B cell (primary cell): ENCODE data around the gene HMCN1. TPM values are rescaled to one million over a fixed set of nuclear protein-coding genes. Genes with fewer than 3 reads are reported as not detected.

Experiments used
- ATAC-seq: fragments of 200-7000 bp; cut with Tn5 transposase; one replicate; pipeline ENCODE4 v1.10.0; 2021; ENCODE audit warnings: low read depth, mild to moderate bottlenecking, moderate number of reproducible peaks, moderate library complexity
- CTCF ChIA-PET: fragments of 350-600 bp; sonication (Branson Sonifier 250); formaldehyde crosslinking; loops from one replicate; lab custom pipeline; 2021; ENCODE audit warnings: antibody characterized with exemption, inconsistent platforms; lab: Charles Lee
- POLR2A ChIA-PET: fragments of 350-600 bp; sonication (Branson Sonifier 250); formaldehyde crosslinking; loops from one replicate; lab custom pipeline; 2021; ENCODE audit warnings: antibody characterized with exemption; lab: Charles Lee
- DNase-seq: peaks from one replicate; pipeline ENCODE4 v3.0.0; 2013
- H2AFZ ChIP-seq: 2 replicates; pipeline ENCODE4 v1.6.1; 2012; ENCODE audit warnings: mild to moderate bottlenecking, low read depth, low read length; ENCODE audit not compliant: insufficient read depth, poor library complexity, severe bottlenecking
- H3K27ac ChIP-seq, 2 donors: 1 replicate in 1 of 2; 2 replicates in 1 of 2; pipeline ENCODE4 v1.5.1; 2012 to 2013; ENCODE audit warnings: low read length in 2 of 2, mild to moderate bottlenecking in 2 of 2, moderate library complexity in 1 of 2
- H3K27me3 ChIP-seq, 4 experiments: fragments of 200-600 bp in 1 of 4; sonication (generic) in 1 of 4; replicated peaks in 1 of 4; 1 replicate in 2 of 4; 2 replicates in 2 of 4; pipeline versions ENCODE4 v1.6.1 to v1.7.0; 2013 to 2016; ENCODE audit warnings: low read length in 3 of 4, mild to moderate bottlenecking in 2 of 4, mixed read lengths in 1 of 4, moderate library complexity in 1 of 4; ENCODE audit not compliant: insufficient read depth in 4 of 4, control insufficient read depth in 3 of 4; ENCODE audit errors: control extremely low read depth in 1 of 4
- H3K36me3 ChIP-seq, 2 experiments: replicated peaks in 1 of 2; 1 replicate in 1 of 2; 2 replicates in 1 of 2; pipeline versions ENCODE4 v1.6.1 to v1.7.1; 2013; ENCODE audit warnings: low read length in 1 of 2; ENCODE audit not compliant: insufficient read depth in 2 of 2, control insufficient read depth in 1 of 2; ENCODE audit errors: control extremely low read depth in 1 of 2, extremely low read depth in 1 of 2
- H3K4me1 ChIP-seq, 2 donors: fragments of 200-600 bp in 1 of 2; sonication (generic) in 1 of 2; 1 replicate in 1 of 2; 2 replicates in 1 of 2; pipeline versions ENCODE4 v1.5.1 to v1.6.1; 2013 to 2017; ENCODE audit warnings: low read length in 2 of 2; ENCODE audit not compliant: control insufficient read depth in 2 of 2, insufficient read depth in 2 of 2
- H3K4me2 ChIP-seq: replicated peaks from 2 replicates; pipeline ENCODE3; 2012; ENCODE audit warnings: mild to moderate bottlenecking, low read depth, low read length; ENCODE audit not compliant: poor library complexity, severe bottlenecking
- H3K4me3 ChIP-seq, 5 experiments: fragments of 200-600 bp in 1 of 5; sonication (generic) in 1 of 5; 1 replicate in 3 of 5; 2 replicates in 2 of 5; pipeline versions ENCODE4 v1.5.1 to v1.7.0; 2011 to 2016; ENCODE audit warnings: low read length in 4 of 5, mild to moderate bottlenecking in 4 of 5, low read depth in 2 of 5, control low read depth in 1 of 5, moderate library complexity in 1 of 5; ENCODE audit not compliant: insufficient read depth in 1 of 5; ENCODE audit errors: control extremely low read depth in 1 of 5, extremely low read depth in 1 of 5
- H3K79me2 ChIP-seq: fragments of 200-600 bp; sonication (generic); one replicate; pipeline ENCODE4 v1.6.0; 2016; ENCODE audit warnings: low read length; ENCODE audit not compliant: control insufficient read depth, insufficient read depth
- H3K9ac ChIP-seq: fragments of 200-600 bp; sonication (generic); 2 replicates; pipeline ENCODE4 v1.6.1; 2017; ENCODE audit warnings: mild to moderate bottlenecking, low read length, moderate library complexity
- H3K9me3 ChIP-seq, 3 donors: one replicate each; pipeline versions ENCODE4 v1.6.1 to v1.7.1; 2013; ENCODE audit warnings: low read length in 2 of 3; ENCODE audit not compliant: control insufficient read depth in 2 of 3, insufficient read depth in 1 of 3; ENCODE audit errors: control extremely low read depth in 1 of 3
- H4K20me1 ChIP-seq: 2 replicates; pipeline ENCODE4 v1.6.0; 2012; ENCODE audit warnings: mild to moderate bottlenecking, low read length; ENCODE audit not compliant: insufficient read depth, control insufficient read depth, poor library complexity, severe bottlenecking
- H3K27ac Mint-ChIP-seq: one replicate; pipeline ENCODE4 v1.8.0; 2021; ENCODE audit warnings: mixed read lengths
- H3K27me3 Mint-ChIP-seq: one replicate; pipeline ENCODE4 v1.8.0; 2021; ENCODE audit warnings: mixed read lengths
- H3K4me1 Mint-ChIP-seq: one replicate; pipeline ENCODE4 v1.8.0; 2021; ENCODE audit warnings: mixed read lengths
- H3K4me3 Mint-ChIP-seq: one replicate; pipeline ENCODE4 v1.8.0; 2021; ENCODE audit warnings: mixed read lengths
- H3K9me3 Mint-ChIP-seq: one replicate; pipeline ENCODE4 v1.8.0; 2022; ENCODE audit warnings: mixed read lengths; ENCODE audit not compliant: insufficient read depth
- EZH2 ChIP-seq: IDR thresholded peaks from 2 replicates; pipeline ENCODE4 v1.6.1; 2012; ENCODE audit warnings: borderline replicate concordance, low read depth, mild to moderate bottlenecking, moderate library complexity, low read length; ENCODE audit not compliant: insufficient read depth, poor library complexity, severe bottlenecking
- WGBS: methylation state at CpG from one replicate; pipeline ENCODE4 v1.1.5; 2013; ENCODE audit warnings: missing lambda C conversion rate; ENCODE audit not compliant: insufficient coverage; 5-methylcytosine and 5-hydroxymethylcytosine counted together
- intact Hi-C: fragments of 100-400 bp; cut with micrococcal nuclease; formaldehyde crosslinking; loops from one replicate; pipeline ENCODE4 v1.10.0; 2022
- polyA plus RNA-seq: library from polyadenylated mRNA; depleted of rRNA; stranded (reverse); fragments of >200 nt; gene quantifications from 2 replicates; pipeline ENCODE4 v1.2.3, GENCODE V29; 2012
- total RNA-seq, 2 donors: library from RNA; stranded (reverse); fragments of 120-200 nt in 1 of 2; gene quantifications; 1 replicate in 1 of 2; 2 replicates in 1 of 2; pipeline versions ENCODE4 v1.2.3 to v1.2.4, GENCODE V29; 2013 to 2022
- TF ChIP-seq, protein P1 (sequence below): fragments of 200-600 bp; IDR thresholded peaks from one replicate; pipeline ENCODE4 v1.8.0; 2022; ENCODE audit warnings: antibody characterized with exemption, mild to moderate bottlenecking

HMCN1 gene
- total and polyA plus RNA-seq, 2 donors (not counting 1 experiment from before 2014, with no cell fraction given) = not detected

DNA sequence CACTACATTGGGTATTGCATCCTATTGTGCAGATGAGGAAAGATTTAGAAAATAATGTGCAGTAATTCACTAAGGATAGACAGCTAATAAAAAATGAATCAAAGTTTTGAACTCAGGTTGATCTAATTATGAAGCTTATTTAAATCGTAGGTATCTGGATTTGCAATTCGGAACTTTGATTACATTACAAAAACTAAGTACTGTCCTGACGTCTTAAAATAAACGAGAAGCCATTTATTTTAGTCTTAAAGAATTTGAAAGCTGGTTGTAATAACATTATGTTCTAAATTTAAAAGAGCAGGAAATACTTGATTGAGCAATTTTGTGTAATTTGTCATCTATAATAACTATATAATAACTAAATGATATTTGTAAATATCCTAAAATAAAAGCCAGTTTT is 404.9 kb downstream of the HMCN1 start:
- Mint-ChIP-seq H3K4me3 (no peak overlapping the region), H3K27me3 (no peaks in the 10 kb centered on the region), H3K9me3 (peaks cover 4% of the 10 kb centered on the region), H3K4me1 (no peaks in the 10 kb centered on the region), H3K27ac (no peak overlapping the region)
- no peaks in the 10 kb centered on the region for H3K27me3 ChIP-seq
- no CpG with 5 or more reads among the region's 4 CpGs for WGBS
- H3K27ac ChIP-seq = no peak overlapping the region
- H2AFZ ChIP-seq = no peak overlapping the region
- no peaks in the 10 kb centered on the region for H3K36me3 ChIP-seq
- peaks cover 0 to 1% (median 0%) of the 10 kb centered on the region in 3 donors for H3K9me3 ChIP-seq
- ATAC-seq (no peak), DNase-seq (no peak)
- H3K79me2 ChIP-seq = no peaks in the 10 kb centered on the region
- no peaks in the 10 kb centered on the region for H3K4me1 ChIP-seq
- POLR2A ChIA-PET = no interaction called here
- no peak for TF ChIP-seq EZH2
- TF ChIP-seq, protein P1, sequence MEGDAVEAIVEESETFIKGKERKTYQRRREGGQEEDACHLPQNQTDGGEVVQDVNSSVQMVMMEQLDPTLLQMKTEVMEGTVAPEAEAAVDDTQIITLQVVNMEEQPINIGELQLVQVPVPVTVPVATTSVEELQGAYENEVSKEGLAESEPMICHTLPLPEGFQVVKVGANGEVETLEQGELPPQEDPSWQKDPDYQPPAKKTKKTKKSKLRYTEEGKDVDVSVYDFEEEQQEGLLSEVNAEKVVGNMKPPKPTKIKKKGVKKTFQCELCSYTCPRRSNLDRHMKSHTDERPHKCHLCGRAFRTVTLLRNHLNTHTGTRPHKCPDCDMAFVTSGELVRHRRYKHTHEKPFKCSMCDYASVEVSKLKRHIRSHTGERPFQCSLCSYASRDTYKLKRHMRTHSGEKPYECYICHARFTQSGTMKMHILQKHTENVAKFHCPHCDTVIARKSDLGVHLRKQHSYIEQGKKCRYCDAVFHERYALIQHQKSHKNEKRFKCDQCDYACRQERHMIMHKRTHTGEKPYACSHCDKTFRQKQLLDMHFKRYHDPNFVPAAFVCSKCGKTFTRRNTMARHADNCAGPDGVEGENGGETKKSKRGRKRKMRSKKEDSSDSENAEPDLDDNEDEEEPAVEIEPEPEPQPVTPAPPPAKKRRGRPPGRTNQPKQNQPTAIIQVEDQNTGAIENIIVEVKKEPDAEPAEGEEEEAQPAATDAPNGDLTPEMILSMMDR = no peak
- no peak overlapping the region for H3K4me2 ChIP-seq
- CTCF ChIA-PET = interaction anchor here (0.7 kb wide), 1 partner anchor 583 kb away, joined by 3 read pairs; no protein-coding TSS in a partner anchor
- H4K20me1 ChIP-seq = no peaks in the 10 kb centered on the region
- H3K9ac ChIP-seq = no peak overlapping the region
- intact Hi-C loops = no loop called here
- no peak overlapping the region for H3K4me3 ChIP-seq

DNA sequence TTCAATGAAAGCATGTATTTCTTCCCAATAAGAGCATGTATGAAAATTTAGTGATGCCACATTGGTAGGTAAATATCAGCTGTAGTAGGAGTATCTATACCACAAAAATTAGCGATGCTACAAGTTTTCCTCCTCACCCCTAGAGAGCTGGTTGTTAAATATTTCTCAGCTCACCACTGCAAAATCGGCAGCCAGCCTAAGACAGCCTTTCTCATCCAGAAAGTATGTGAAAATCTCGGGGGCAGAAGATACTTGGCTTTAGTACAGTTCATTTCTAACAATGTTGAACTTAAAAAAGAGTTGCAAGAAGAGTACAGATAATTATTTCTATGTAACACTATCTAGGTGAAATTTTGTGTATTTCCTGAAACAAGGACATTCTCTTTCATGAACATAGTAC is 405.5 kb downstream of the HMCN1 start:
- no peaks in the 10 kb centered on the region for H3K27me3 Mint-ChIP-seq
- no peak overlapping the region for H3K4me2 ChIP-seq
- H3K4me1 ChIP-seq = no peaks in the 10 kb centered on the region
- no peaks in the 10 kb centered on the region for H3K79me2 ChIP-seq
- no peak for ATAC-seq
- H3K9ac ChIP-seq = no peak overlapping the region
- H2AFZ ChIP-seq = no peak overlapping the region
- no peaks in the 10 kb centered on the region for H3K36me3 ChIP-seq
- no peaks in the 10 kb centered on the region for H3K27me3 ChIP-seq
- no peak overlapping the region for H3K27ac Mint-ChIP-seq
- POLR2A ChIA-PET = no interaction called here
- no peak overlapping the region for H3K4me3 Mint-ChIP-seq
- no CpG with 5 or more reads among the region's 3 CpGs for WGBS
- CTCF ChIA-PET = no interaction called here
- no peak overlapping the region for H3K27ac ChIP-seq
- H3K4me3 ChIP-seq = no peak overlapping the region
- TF ChIP-seq, protein P1 = no peak
- no peak for TF ChIP-seq EZH2
- H3K9me3 Mint-ChIP-seq = peaks cover 4% of the 10 kb centered on the region
- H3K4me1 Mint-ChIP-seq = no peaks in the 10 kb centered on the region
- H3K9me3 ChIP-seq = peaks cover 0 to 1% (median 0%) of the 10 kb centered on the region in 3 donors
- intact Hi-C loops = no loop called here
- H4K20me1 ChIP-seq = no peaks in the 10 kb centered on the region
- DNase-seq = no peak
